ENCODE results near the gene OTUD3.
"Not testable (repeated sequence)": the region's sequence is repeated elsewhere in the genome, so short reads cannot be mapped to it uniquely, and the experiment has no call there.

The OTUD3 gene

DNA sequence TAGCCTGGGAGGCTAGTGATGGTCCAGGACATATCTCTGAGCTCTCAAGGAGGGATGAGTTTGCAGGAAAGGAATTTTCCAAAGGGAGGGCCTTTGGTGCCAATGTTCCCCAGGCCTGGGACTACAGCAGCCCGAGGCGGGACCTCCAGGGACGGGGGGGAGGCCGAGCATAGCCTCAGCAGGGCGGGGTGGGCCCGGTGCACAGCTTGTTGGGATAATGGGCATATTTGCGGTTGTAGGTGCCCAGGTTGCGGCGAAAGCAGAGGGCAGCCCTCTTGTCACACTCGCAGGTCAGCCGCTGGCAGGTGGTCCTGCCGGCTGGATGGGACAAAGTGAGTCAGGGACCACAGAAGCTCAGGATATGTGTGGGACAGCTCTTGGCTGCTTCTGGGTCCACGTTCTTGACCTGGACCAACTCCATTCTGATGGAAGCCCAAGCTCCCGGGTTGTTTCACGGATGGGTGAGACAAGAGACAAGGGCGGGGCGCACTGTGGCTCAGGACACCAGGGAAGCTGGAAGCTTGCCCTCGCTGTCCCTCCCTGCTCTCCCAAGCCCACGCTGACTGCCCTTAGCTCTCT, 38.0 kb downstream of the OTUD3 start:
- DNase-seq: no peak

GRCh38 chr1:19921310-19921709, 39.1 kb downstream of the OTUD3 start:
- no peak for DNase-seq

GRCh38 chr1:19922015-19922688, 40.0 kb downstream of the OTUD3 start:
- DNase-seq: no peak

GRCh38 chr1:19923137-19923952, 41.1 kb downstream of the OTUD3 start, which contains the start of gene PLA2G2E:
Gene PLA2G2E (minus strand): TSS chr1:19923617. CDS start chr1:19923559, 58 bp downstream.
- DNase-seq: no peak

- DNase-seq: no peak
Measured at GRCh38 chr1:19923953-19924346, 41.8 kb downstream of the OTUD3 start.

GRCh38 chr1:19925342-19926070, 43.3 kb downstream of the OTUD3 start:
- DNase-seq: no peak

DNA sequence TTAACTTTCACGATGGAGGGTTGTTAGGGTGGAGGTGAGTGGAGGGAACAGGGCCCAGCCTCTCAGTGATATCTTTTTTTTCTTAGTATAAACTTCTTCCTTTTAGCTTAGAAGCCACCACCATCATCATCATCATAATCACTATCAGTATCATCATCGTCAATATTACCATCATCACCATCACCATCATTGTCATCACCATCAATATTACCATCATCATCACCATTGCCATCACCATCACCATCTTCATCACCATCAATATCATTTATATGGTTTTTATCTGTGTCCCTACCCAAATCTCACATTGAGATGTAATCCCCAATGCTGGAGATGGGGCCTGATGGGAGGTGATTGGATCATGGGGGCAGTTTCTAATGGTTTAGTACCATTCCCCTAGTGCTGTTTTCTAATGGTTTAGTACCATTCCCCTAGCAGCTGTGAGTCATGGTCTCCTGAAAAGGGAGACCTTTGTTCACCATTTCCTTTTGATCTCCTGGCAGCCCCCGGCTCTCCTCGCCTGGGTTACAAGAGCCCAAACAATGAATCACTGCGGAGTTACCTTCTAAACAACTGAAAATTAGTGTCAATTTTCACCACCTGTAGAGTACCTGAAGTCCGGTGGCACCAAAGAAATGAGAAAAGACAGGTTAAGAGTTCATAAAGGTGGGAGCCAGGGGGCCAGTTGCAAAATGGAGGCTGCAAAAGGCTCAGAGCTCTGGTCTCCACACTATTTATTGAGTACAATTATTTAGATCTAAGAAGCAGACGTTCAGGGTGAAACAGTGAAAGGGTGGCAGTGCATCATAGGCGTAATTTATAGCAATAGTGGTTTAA, 44.3 kb downstream of the OTUD3 start:
- DNase-seq: no peak

DNA sequence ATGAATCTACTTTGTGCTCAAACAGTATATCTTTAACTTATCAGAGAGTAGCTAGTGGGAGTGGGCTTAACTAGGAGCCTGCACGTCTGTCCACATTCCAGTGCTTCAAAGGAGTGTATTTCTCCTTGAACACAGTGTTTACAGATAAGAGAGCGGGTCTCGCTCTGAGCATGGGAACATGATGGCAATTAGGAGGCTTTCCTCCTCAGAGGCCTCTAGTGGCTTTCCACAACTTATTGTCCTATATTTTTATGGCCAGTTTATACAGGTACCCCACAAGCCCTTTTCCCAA, 44.9 kb downstream of the OTUD3 start:
- not testable (repeated sequence) for DNase-seq

- no peak for DNase-seq
Measured at GRCh38 chr1:19932866-19933265, 50.7 kb downstream of the OTUD3 start.

- DNase-seq: no peak
Measured at GRCh38 chr1:19934336-19934735, 52.1 kb downstream of the OTUD3 start.

GRCh38 chr1:19936061-19936750, 54.0 kb downstream of the OTUD3 start:
- no peak for DNase-seq

DNA sequence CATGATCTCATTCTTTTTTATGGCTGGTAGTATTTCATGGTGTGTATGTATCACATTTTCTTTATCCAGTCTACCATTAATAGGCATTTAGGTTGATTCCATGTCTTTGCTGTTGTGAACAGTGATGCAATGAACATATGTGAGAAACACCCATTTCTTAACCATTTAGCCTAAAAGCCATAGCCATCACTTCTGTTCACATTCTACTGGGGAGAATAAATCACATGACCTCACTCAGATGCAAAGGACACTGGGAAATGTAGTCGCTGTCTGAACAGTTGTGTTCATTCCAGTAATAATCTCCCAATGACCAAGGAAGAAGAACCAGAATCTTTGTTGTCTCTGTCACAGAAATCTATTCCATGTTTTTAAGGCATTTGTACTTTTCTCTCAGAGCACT, 56.3 kb downstream of the OTUD3 start:
- no peak for DNase-seq

GRCh38 chr1:19940486-19941205, 58.5 kb downstream of the OTUD3 start:
- no peak for DNase-seq

- DNase-seq: no peak
Measured at GRCh38 chr1:19941206-19941568, 59.0 kb downstream of the OTUD3 start.

DNA sequence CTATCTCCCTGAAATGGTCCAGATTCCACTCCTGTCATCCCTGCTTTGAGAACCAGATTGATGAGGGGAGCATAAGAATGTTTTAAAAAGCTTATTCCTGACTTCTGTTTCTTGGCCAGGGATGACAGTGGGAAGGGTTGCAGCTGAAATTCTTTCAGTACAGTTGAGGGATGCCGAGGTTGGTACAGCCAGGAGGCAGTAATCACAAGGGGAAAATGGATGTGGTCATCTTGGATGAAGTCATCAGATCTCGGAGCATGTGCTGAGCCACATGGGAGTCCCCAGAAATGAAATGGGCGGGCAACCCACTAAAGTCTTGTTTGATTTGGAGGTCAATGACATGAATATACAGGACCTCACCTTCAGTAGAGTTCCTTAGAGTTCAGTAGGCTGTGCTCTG, 59.9 kb downstream of the OTUD3 start:
- DNase-seq: no peak

- no peak for DNase-seq
Measured at GRCh38 chr1:19942657-19943056, 60.5 kb downstream of the OTUD3 start.

- no peak for DNase-seq
Measured at GRCh38 chr1:19945914-19946313, 63.7 kb downstream of the OTUD3 start.

GRCh38 chr1:19946331-19946751, 64.1 kb downstream of the OTUD3 start:
- no peak for DNase-seq

DNA sequence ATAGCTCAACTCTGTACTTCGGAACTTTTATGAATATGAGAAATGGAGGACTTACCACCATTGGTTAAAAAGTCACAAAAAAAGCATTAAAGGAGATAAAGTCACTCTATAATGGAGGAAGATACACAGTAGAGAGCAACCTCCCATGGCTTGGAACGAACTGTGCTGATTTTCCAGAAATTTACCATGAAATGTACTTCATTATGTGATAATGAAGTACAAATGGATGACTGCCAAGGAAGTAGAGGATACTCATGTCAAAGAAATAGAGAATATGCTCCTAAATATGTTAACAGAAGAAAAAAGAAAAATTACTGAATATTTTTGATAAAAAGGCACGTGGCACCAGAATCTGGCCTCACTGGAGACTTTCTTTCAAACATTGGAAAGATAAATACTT, 64.8 kb downstream of the OTUD3 start:
- DNase-seq: no peak

- DNase-seq: no peak
Measured at GRCh38 chr1:19949016-19949415, 66.8 kb downstream of the OTUD3 start.

- DNase-seq: no peak
Measured at GRCh38 chr1:19954059-19954458, 71.9 kb downstream of the OTUD3 start.
